ENCODE results near the gene ZNF691.
A peak's percentile ranks its signal among the peaks of the same experiment; 100 is the strongest.

ZNF691 gene, protein sequence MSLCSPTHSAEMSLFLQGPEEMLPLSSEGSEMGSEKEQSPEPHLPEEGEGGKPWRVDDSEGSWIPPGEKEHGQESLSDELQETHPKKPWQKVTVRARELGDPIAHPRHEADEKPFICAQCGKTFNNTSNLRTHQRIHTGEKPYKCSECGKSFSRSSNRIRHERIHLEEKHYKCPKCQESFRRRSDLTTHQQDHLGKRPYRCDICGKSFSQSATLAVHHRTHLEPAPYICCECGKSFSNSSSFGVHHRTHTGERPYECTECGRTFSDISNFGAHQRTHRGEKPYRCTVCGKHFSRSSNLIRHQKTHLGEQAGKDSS

GRCh38 chr1:42846257-42847110 is at the start of gene ZNF691:
Gene ZNF691, plus strand, starts transcription at chr1:42846613. Its CDS starts 3,046 bp downstream, at chr1:42849659.
- TF ChIP-seq CTCF (IDR thresholded peaks at IDR 0.05; ENCODE audit: borderline replicate concordance, insufficient read depth, low read depth, low read length), result peak; percentile 35; the same call in 1 of the 2 replicates
- H3K4me3 ChIP-seq (ENCODE audit: low read depth, low read length), result peak within 1 kb of the TSS; percentile 68

GRCh38 chr1:42797414-42797813 is 49.0 kb upstream of the ZNF691 start:
- no peak for TF ChIP-seq CTCF (IDR thresholded peaks at IDR 0.05; ENCODE audit: borderline replicate concordance, insufficient read depth, low read depth, low read length)
- H3K4me3 ChIP-seq (ENCODE audit: low read depth, low read length), result no peak overlapping the region

GRCh38 chr1:42797979-42798378 is 48.4 kb upstream of the ZNF691 start:
- no peak for TF ChIP-seq CTCF (IDR thresholded peaks at IDR 0.05; ENCODE audit: borderline replicate concordance, insufficient read depth, low read depth, low read length)
- H3K4me3 ChIP-seq (ENCODE audit: low read depth, low read length), result no peak overlapping the region

- no peak overlapping the region for H3K4me3 ChIP-seq (ENCODE audit: low read depth, low read length)
Observed at GRCh38 chr1:42801832-42802473, 44.5 kb upstream of the ZNF691 start.

GRCh38 chr1:42806171-42806570 is 40.2 kb upstream of the ZNF691 start:
- no peak overlapping the region for H3K4me3 ChIP-seq (ENCODE audit: low read depth, low read length)
- no peak for TF ChIP-seq CTCF (IDR thresholded peaks at IDR 0.05; ENCODE audit: borderline replicate concordance, insufficient read depth, low read depth, low read length)

More at GRCh38 chr1:42801832-42802473, 44.5 kb upstream of the ZNF691 start:
- TF ChIP-seq CTCF (IDR thresholded peaks at IDR 0.05; ENCODE audit: borderline replicate concordance, insufficient read depth, low read depth, low read length), result no peak

DNA sequence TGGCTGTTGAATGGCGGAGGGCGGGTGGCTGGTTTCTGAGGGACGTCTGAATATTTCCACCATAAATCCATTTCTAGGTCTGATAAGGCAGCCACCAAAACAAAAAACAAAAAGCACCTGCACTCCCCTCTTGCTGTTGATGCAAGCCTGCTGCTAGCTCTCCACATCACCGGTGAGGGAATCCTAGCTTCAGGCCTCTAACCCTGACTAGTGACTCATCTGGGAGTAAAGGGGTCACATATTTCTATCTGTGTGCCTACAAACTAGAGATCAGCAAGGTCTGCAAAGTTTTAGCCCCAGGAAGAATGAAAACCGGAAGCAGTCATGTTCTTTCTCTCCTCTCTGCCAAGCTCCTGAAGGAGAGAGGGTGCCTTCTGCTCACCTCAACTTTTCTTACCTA is 39.8 kb upstream of the ZNF691 start:
- H3K4me3 ChIP-seq (ENCODE audit: low read depth, low read length), result no peak overlapping the region
- no peak for TF ChIP-seq CTCF (IDR thresholded peaks at IDR 0.05; ENCODE audit: borderline replicate concordance, insufficient read depth, low read depth, low read length)
